Fibroblast of upper back skin (primary cell): ENCODE results near the gene JAGN1.
A peak's percentile ranks its signal among the peaks of the same experiment; 100 is the strongest.
"Not testable (repeated sequence)": the region's sequence is repeated elsewhere in the genome, so short reads cannot be mapped to it uniquely, and the experiment has no call there.

Experiments
- DNase-seq: peaks from one replicate; pipeline ENCODE4 v3.0.0-alpha.2; 2013

JAGN1 gene

GRCh38 chr3:9899289-9899791 lies 8.9 kb downstream of the JAGN1 start:
- DNase-seq: no peak

- DNase-seq: not testable (repeated sequence)
Observed at GRCh38 chr3:9900965-9901415, 10.6 kb downstream of the JAGN1 start.

DNA sequence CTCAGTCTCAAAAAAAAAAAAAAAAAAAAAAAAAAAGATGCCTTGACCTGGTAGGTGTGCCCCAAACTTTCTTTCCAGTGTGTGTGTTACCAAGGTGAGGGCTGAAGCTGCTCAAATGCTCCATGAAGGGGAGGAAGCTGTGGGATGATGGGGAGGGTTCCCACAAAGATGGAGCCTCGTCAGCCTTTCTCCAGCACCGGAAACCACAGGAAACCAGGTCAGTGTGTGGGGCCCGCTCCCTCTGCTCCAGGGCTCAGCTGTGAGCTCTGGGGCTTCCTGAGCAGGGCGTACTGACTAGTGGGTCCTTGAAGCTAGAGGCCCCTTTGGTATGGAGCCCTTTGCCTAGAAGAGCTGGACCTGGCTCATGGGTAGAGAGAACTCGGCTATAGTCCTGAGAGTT lies 11.6 kb downstream of the JAGN1 start:
- DNase-seq: no peak

DNA sequence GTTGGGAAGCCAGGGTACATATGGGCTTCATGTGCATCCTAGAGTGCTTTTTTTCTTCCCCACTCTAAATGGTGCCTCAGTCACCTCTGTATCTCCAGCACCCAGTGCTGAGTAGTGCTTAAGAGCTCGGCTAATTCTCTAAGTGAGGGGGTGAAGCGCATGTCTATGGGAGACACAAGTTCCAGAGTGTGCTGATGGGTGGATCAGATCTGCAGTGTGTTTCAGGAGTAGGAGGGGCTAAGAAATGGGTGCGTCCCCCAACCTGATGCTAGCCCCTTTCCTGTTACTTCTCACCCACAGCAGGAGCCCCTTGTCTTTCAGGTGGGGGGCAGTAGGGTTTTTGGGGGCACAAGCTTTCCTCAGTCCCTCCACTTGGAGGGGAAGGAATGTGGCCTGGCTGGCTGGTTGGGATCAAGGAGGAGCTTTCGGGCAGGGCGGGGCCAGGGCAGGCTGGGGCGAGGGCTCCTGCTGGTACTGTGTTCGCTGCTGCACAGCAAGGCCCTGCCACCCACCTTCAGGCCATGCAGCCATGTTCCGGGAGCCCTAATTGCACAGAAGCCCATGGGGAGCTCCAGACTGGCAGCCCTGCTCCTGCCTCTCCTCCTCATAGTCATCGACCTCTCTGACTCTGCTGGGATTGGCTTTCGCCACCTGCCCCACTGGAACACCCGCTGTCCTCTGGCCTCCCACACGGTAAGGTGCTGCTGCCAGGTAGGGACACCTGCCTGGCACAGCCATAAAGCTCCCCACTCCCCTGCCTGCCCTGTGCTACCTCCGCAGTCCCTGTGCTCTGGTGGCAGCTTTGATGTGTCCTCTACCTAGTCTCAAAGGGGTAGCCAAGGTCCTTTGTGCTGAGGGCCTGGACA lies 12.2 kb downstream of the JAGN1 start, which contains the start of gene IL17RE:
Gene IL17RE (plus strand): TSS at position 477 of the 866 bp plus-strand sequence. CDS start 85 bp downstream, at position 562.
- DNase-seq: no peak

GRCh38 chr3:9903238-9903624 lies 12.8 kb downstream of the JAGN1 start:
- DNase-seq: peak; percentile 69

DNA sequence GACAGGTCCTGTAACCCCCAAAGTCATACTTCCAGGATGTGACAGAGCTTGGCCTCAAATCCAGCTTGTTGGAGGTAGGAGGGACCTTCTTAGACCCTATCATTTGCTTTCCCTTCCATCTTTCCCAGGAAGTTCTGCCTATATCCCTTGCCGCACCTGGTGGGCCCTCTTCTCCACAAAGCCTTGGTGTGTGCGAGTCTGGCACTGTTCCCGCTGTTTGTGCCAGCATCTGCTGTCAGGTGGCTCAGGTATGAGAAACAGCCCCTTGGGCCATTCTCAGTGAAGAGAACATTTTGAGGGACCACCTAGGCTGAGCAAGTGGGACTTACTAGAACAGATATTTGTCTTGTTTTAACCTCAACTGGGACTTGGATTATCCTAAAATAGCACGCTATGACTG lies 13.5 kb downstream of the JAGN1 start:
- no peak for DNase-seq

DNA sequence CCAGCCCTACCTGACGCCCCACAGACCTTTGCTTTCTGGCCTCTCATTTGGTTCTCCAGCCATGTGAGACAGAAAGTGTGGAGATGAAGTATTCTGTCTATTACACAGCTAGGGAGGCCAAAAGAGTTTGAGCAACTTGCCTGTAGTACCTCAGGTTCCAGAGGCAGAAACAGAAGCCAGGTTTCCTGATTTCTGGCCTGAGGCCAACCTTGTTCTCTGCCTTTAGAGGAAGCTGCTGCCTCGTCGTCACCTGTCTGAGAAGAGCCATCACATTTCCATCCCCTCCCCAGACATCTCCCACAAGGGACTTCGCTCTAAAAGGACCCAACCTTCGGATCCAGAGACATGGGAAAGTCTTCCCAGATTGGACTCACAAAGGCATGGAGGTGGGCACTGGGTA lies 16.1 kb downstream of the JAGN1 start:
- no peak for DNase-seq

- no peak for DNase-seq
Observed at GRCh38 chr3:9908286-9908685, 17.9 kb downstream of the JAGN1 start.

DNA sequence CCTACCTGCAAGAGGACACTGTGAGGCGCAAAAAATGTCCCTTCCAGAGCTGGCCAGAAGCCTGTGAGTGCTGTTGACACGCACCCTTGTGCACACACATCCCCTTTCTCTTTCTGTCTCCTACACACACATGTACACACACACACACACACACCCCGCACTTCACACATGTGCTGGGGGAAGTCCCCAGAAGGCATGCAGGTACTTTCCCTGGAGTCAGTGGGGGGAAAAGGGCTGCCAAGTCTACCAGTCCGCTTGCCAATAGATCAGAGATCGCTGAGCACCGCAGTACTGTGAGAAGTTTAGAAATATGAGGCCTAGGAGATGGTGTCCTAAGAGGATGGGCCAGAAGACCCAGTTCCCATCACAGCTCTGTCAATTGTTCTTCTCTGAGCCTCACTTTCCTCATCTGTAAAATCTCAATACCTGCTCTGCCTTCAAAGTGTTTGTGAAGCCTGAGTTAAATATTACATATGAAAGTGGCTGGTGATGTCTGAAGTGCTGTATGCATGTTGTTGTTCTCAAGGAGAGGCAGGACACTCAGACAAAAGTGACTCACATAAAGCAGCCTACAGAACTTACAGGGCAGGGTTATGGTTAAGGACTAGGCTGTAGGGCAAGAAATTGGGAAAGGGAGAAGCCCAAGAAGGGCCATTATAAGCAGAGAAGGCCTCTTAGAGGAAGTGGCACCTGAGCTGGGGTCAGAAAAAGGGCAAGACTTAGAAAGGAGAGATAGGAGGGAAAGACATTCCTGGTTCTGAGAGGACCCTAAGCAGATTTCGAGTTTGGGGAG lies 19.0 kb downstream of the JAGN1 start:
- no peak for DNase-seq

DNA sequence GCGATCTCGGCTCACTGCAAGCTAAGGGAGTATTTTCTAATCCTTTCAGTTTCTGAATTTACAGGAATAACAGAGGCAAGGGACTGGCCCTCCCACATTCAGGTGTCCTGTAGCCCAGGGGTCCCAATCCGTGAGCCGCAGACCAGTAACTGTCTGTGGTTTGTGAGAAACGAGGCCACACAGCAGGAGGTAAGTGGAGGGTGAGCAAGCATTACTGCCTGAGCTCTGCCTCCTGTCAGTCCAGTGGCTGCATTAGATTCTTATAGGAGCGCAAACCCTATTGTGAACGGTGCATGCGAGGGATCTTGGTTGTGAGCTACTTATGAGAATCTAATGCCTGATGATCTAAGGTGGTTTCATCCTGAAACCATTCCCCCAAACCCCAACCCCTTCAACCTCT lies 21.5 kb downstream of the JAGN1 start:
- no peak for DNase-seq

DNA sequence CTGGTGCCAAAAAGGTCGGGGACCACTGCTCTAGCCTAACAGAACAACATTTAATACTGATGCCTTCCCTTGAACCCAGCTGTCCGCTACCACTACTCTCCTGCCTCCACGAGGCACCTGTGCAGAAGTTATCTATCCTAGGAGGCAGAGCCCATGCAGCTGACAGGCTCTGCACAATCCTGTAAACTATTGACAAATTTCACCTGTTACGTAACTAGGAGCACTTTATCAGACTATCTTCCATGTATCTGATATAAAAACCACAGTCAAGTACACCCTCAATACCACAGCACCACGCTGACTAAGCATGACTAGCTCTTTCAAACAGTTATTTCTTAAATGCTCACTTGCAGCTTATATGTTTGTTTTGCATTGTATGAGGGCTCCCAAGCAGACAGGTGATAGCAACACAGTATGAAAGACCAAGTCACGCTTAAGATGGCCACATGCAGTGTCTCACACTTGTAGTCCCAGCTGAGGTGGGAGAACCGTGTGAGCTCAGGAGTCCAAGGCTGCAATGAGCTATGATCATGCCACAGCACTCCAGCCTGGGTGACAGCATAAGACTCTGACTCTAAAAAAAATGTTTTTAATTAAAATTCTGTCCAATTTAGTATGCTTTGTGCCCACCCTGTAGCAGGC lies 22.0 kb downstream of the JAGN1 start:
- DNase-seq: peak; percentile 41

DNA sequence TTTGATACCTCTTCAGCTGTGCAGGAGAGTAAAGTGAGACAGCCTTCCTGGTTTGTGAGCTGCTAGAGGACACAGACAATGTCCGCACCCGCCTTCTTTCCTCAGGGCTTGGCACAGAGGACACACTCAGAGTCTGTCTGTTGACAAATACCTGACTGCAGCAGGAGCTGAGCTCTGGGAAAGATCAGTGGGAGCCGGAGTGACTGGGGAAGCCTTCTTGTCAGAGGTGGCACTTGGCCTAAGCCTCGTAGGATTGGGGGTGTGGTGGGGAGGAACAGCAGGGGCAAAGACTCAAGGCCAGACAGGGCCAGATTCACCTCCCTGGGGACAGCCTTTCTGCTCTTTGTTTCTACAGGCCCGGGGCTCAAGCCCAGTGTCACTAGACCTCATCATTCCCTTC lies 23.2 kb downstream of the JAGN1 start:
- DNase-seq: no peak

- no peak for DNase-seq
Observed at GRCh38 chr3:9914011-9914410, 23.6 kb downstream of the JAGN1 start.

DNA sequence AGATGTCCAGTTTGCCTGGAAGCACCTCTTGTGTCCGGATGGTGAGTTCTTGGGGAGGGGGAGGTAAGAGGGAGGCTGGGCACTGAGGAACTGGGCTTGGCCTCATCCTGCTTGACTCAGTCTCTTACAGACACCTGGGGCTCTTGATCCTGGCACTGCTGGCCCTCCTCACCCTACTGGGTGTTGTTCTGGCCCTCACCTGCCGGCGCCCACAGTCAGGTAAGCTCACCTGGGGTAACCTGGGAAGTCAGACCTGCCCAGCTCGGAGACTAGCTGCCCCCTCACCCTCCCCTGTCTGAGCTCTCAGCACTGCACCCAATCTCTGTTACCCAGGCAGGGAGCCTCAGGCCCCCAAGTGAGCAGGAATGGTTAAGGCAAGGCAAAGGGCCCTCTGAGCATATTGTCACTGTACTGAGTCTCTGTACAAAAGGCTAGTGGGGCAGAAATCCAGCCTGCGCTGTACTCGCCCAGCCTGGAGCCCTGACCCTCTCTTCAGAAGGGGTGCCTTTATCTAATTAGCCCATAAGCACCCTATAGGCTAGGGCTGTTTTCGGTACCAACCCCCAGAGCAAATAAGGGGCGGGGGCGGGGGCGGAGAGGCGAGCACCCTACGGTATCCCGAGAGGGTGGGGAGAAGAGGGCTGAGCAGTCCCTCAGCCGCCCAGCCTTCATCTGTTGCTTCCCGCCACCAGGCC lies 24.3 kb downstream of the JAGN1 start:
- no peak for DNase-seq

GRCh38 chr3:9915254-9916141 lies 25.1 kb downstream of the JAGN1 start:
- DNase-seq: peak; percentile 68

DNA sequence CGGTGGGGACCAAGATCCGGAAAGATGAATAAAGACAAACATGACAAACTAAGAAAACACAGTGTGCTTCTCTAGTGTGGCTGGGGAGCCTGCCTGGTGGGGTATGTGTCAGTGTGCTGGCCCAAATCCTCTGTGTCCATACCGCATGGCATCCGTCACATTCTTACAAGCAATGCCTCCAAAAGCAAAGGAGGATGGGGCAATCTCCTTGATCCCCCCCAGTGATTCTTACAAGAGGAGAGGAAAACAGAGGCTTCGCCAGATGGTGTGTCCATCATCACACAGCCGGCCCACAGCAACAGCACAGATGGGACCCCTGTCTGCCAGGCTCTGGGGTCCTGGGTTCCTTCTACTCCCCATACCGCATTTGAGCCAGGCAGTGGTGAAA lies 25.9 kb downstream of the JAGN1 start:
- peak; percentile 40 for DNase-seq

DNA sequence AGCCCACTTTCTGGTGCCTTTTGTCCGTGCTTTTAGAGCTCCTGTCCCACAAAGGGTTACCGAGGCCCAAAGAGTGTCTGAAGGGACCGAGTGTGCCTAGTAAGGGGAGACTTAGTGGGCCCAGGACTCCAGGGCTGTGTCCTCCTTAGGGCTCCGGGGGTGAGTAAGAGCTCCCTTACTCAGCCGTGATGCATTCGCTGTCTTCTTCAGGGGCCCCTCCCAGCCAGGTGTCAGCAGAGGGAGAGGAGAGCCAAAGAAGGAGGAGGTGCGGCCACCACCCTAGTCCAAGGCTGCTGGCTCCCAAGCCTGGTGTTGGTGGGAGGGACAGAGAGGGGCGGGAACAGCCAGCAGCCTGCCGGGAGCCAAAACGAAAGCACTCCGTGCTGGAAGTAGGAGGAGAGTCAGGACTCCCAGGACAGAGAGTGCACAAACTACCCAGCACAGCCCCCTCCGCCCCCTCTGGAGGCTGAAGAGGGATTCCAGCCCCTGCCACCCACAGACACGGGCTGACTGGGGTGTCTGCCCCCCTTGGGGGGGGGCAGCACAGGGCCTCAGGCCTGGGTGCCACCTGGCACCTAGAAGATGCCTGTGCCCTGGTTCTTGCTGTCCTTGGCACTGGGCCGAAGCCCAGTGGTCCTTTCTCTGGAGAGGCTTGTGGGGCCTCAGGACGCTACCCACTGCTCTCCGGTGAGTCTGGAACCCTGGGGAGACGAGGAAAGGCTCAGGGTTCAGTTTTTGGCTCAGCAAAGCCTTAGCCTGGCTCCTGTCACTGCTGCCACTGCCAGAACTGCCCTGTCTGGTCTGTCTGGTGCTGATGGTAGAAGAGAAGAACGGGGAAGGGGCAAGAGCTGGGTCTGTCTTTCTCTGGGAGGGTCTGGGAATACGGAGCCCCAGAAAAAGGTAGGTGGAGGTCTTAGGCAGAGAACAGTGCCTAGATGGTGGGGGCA lies 26.6 kb downstream of the JAGN1 start, which contains the start of gene IL17RC:
Gene IL17RC (plus strand): TSS at position 365 of the 947 bp plus-strand sequence. CDS start 218 bp downstream, at position 583.
- peak; percentile 85 for DNase-seq

DNA sequence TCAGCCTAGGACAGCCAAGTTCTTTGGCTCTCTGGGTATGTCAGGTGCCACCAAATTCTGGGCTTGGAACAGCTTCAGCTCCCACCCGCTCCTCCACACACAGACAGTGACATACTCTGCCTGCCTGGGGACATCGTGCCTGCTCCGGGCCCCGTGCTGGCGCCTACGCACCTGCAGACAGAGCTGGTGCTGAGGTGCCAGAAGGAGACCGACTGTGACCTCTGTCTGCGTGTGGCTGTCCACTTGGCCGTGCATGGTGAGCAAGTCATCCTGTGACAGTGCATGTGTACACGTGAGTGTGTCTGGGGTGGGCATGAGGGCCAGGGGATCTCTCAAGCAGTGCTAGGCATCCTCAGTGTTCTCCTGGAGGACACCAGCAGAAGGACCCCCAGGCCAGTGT lies 27.4 kb downstream of the JAGN1 start:
- no peak for DNase-seq

- DNase-seq: no peak
Observed at GRCh38 chr3:9918261-9919038, 28.0 kb downstream of the JAGN1 start.
